OCI-LY7 (cell line): ENCODE measurements around the gene INHA. TPM values are rescaled to one million over a fixed set of nuclear protein-coding genes. Genes with fewer than 3 reads are reported as not detected.

Experiments
- BruUV-seq: library from RNA; stranded (reverse); fragments of 400-500 nt; replicated peaks from 2 replicates; lab custom pipeline; 2021; lab: Mats Ljungman, UMichigan
- CTCF ChIA-PET: fragments of 300-600 bp; sonication (Branson Sonifier 250); formaldehyde crosslinking; loops from one replicate; lab custom pipeline; 2022; ENCODE audit warnings: antibody characterized with exemption; ENCODE audit not compliant: unreplicated experiment; lab: Charles Lee
- POLR2A ChIA-PET: fragments of 300-600 bp; sonication (Branson Sonifier 250); formaldehyde crosslinking; loops from one replicate; lab custom pipeline; 2022; ENCODE audit warnings: antibody characterized with exemption; lab: Charles Lee
- DNase-seq: peaks from one replicate; pipeline ENCODE4 v3.0.0-alpha.2; 2015; ENCODE audit warnings: low spot score
- H2AFZ ChIP-seq: fragments of 200-600 bp; sonication (generic), shearing (Covaris generic); 2 replicates; pipeline ENCODE4 v1.6.1; 2014; ENCODE audit warnings: mild to moderate bottlenecking, antibody characterized with exemption, low read length, moderate library complexity
- H3K27ac ChIP-seq: fragments of 200-600 bp; sonication (generic); 2 replicates; pipeline ENCODE4 v1.5.1; 2014; ENCODE audit warnings: mixed run types, low read depth, mild to moderate bottlenecking, moderate library complexity, low read length, inconsistent platforms; ENCODE audit not compliant: poor library complexity, severe bottlenecking
- H3K36me3 ChIP-seq: fragments of 200-600 bp; sonication (generic); 2 replicates; pipeline ENCODE4 v1.6.1; 2014; ENCODE audit warnings: mild to moderate bottlenecking, antibody characterized with exemption, low read length, moderate library complexity, mixed read lengths; ENCODE audit not compliant: insufficient read depth
- H3K4me1 ChIP-seq: fragments of 200-600 bp; sonication (generic); 2 replicates; pipeline ENCODE4 v1.5.1; 2014; ENCODE audit warnings: mild to moderate bottlenecking, low read length; ENCODE audit not compliant: insufficient read depth, poor library complexity, severe bottlenecking
- H3K4me2 ChIP-seq: fragments of 200-600 bp; sonication (generic); 2 replicates; pipeline ENCODE4 v1.6.1; 2014; ENCODE audit warnings: mild to moderate bottlenecking, low read length
- H3K4me3 ChIP-seq: fragments of 200-600 bp; sonication (generic); 2 replicates; pipeline ENCODE4 v1.5.1; 2014; ENCODE audit warnings: mild to moderate bottlenecking, low read depth, low read length; ENCODE audit not compliant: poor library complexity, severe bottlenecking
- H3K79me2 ChIP-seq: fragments of 200-600 bp; sonication (generic); 2 replicates; pipeline ENCODE4 v1.6.1; 2016; ENCODE audit warnings: low read depth, mild to moderate bottlenecking, low read length, moderate library complexity, mixed read lengths; ENCODE audit not compliant: insufficient read depth
- H3K9me2 ChIP-seq: fragments of 200-600 bp; sonication (generic); 2 replicates; pipeline ENCODE4 v1.6.1; 2016; ENCODE audit warnings: mild to moderate bottlenecking, low read length, mixed read lengths; ENCODE audit not compliant: insufficient read depth
- H3K9me3 ChIP-seq: fragments of 200-600 bp; sonication (generic); 2 replicates; pipeline ENCODE4 v1.6.1; 2014; ENCODE audit warnings: mild to moderate bottlenecking, mixed run types, low read length, mixed read lengths
- H4K20me1 ChIP-seq: fragments of 200-600 bp; sonication (generic); 2 replicates; pipeline ENCODE4 v1.6.1; 2014; ENCODE audit warnings: mild to moderate bottlenecking, antibody characterized with exemption, low read length, moderate library complexity, mixed read lengths; ENCODE audit not compliant: insufficient read depth
- EZH2phosphoT487 ChIP-seq: fragments of 200-600 bp; sonication (generic); IDR thresholded peaks from 2 replicates; pipeline ENCODE4 v1.6.1; 2018; ENCODE audit warnings: low read depth, borderline replicate concordance, mild to moderate bottlenecking, mixed run types, antibody characterized with exemption, low read length, moderate library complexity, mixed read lengths
- intact Hi-C: fragments of 100-400 bp; cut with micrococcal nuclease; formaldehyde crosslinking; loops from one replicate; pipeline ENCODE4 v1.10.0; 2022; ENCODE audit not compliant: unreplicated experiment
- total RNA-seq, 2 experiments: library from RNA; depleted of rRNA in 1 of 2; stranded (reverse); fragments of >200 nt in 1 of 2; shearing (Covaris generic) in 1 of 2; gene quantifications; 2 replicates each; pipeline ENCODE4 v1.2.3, GENCODE V29; 2014 to 2022
- TF ChIP-seq, protein P1 (sequence below): fragments of 200-600 bp; sonication (generic); conservative IDR thresholded peaks from 2 replicates; pipeline ENCODE4 v1.5.1; 2014; ENCODE audit warnings: mild to moderate bottlenecking, antibody characterized with exemption, low read length, moderate library complexity, mixed read lengths

INHA gene
- total RNA-seq, 2 experiments from 2014 or later, result not detected

DNA sequence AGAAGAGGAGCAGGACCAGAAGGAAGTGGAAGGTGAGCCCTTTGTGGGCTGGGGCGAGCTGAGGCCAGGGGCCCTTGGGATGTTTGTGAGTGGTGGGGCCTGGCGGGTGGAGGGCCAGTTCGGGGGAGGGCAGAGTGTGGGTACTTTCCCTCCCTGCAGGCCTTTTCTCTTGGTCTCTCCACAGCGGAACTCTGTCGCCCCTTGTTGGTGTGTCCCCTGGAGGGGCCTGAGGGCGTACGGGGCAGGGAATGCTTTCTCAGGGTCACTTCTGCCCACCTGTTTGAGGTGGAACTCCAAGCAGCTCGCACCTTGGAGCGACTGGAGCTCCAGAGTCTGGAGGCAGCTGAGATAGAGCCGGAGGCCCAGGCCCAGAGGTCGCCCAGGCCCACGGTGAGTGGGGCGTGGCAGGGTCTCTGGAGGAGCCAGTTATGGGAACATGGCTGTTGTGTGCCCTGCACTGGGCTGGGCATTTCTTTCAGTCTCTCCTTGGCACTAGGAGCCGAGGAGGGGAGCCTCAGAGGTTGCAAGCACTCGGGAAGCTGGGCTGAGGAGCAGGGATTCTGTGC lies 36.4 kb downstream of the INHA start:
- peaks cover 27% of the 10 kb centered on the region for H3K36me3 ChIP-seq
- intact Hi-C loops, result no loop called here
- no peaks in the 10 kb centered on the region for H3K9me3 ChIP-seq
- no peak overlapping the region for H3K27ac ChIP-seq
- no peaks in the 10 kb centered on the region for H3K9me2 ChIP-seq
- H3K4me2 ChIP-seq, result no peak overlapping the region
- ChIA-PET POLR2A (no interaction called here), CTCF (interaction anchor here (0.5 kb wide), 1 partner anchor 11 kb away, joined by 3 read pairs; the partner anchor contains the start of gene STK11IP)
- DNase-seq, result no peak
- no TSS peak for BruUV-seq
- TF ChIP-seq, protein P1, sequence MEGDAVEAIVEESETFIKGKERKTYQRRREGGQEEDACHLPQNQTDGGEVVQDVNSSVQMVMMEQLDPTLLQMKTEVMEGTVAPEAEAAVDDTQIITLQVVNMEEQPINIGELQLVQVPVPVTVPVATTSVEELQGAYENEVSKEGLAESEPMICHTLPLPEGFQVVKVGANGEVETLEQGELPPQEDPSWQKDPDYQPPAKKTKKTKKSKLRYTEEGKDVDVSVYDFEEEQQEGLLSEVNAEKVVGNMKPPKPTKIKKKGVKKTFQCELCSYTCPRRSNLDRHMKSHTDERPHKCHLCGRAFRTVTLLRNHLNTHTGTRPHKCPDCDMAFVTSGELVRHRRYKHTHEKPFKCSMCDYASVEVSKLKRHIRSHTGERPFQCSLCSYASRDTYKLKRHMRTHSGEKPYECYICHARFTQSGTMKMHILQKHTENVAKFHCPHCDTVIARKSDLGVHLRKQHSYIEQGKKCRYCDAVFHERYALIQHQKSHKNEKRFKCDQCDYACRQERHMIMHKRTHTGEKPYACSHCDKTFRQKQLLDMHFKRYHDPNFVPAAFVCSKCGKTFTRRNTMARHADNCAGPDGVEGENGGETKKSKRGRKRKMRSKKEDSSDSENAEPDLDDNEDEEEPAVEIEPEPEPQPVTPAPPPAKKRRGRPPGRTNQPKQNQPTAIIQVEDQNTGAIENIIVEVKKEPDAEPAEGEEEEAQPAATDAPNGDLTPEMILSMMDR, result no peak
- TF ChIP-seq EZH2phosphoT487, result no peak
- H4K20me1 ChIP-seq, result no peaks in the 10 kb centered on the region
- no peak overlapping the region for H3K4me3 ChIP-seq
- no peak overlapping the region for H2AFZ ChIP-seq
- H3K4me1 ChIP-seq, result peaks cover 6% of the 10 kb centered on the region
- H3K79me2 ChIP-seq, result no peaks in the 10 kb centered on the region

GRCh38 chr2:219609149-219609750 lies 37.1 kb downstream of the INHA start:
- BruUV-seq, result no TSS peak
- Histone ChIP-seq H3K4me2 (no peak overlapping the region), H3K4me1 (peaks cover 6% of the 10 kb centered on the region), H3K9me2 (no peaks in the 10 kb centered on the region), H3K36me3 (peaks cover 23% of the 10 kb centered on the region; the same call in 1 of the 2 replicates), H3K9me3 (no peaks in the 10 kb centered on the region), H3K4me3 (no peak overlapping the region), H4K20me1 (no peaks in the 10 kb centered on the region), H2AFZ (no peak overlapping the region), H3K79me2 (no peaks in the 10 kb centered on the region), H3K27ac (no peak overlapping the region)
- intact Hi-C loops, result no loop called here
- TF ChIP-seq, protein P1, result no peak
- TF ChIP-seq EZH2phosphoT487, result no peak
- CTCF ChIA-PET, result no interaction called here
- POLR2A ChIA-PET, result no interaction called here
- DNase-seq, result no peak

DNA sequence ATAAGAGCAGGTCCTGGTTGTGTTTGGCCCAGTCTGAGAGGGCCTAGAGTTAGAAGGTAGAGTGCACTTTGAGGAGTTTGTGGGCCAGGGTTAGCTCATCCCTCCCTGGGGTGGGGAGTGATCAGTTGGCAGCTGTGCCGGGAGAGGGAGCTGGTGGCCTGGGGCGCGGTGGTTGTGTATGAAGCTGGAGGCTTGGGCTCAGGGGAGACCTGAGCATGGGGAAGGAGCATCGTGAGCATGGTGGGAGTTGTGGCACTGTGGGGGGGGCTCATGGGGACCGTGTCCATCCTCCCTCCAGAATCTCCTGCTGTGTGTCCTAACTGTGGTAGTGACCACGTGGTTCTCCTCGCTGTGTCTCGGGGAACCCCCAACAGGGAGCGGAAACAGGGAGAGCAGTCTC lies 39.2 kb downstream of the INHA start:
- Histone ChIP-seq H3K9me2 (no peaks in the 10 kb centered on the region), H3K4me2 (no peak overlapping the region), H3K4me3 (no peak overlapping the region), H3K9me3 (no peaks in the 10 kb centered on the region), H3K27ac (no peak overlapping the region), H2AFZ (no peak overlapping the region), H4K20me1 (no peaks in the 10 kb centered on the region), H3K79me2 (no peaks in the 10 kb centered on the region), H3K4me1 (peaks cover 6% of the 10 kb centered on the region), H3K36me3 (peaks cover 24% of the 10 kb centered on the region; the same call in 1 of the 2 replicates)
- no TSS peak for BruUV-seq
- TF ChIP-seq, protein P1, result no peak
- no peak for TF ChIP-seq EZH2phosphoT487
- ChIA-PET POLR2A (interaction anchor here (1.1 kb wide), 1 partner anchor 14 kb away, joined by 3 read pairs; the partner anchor contains the start of gene STK11IP), CTCF (interaction anchor here (0.7 kb wide), 1 partner anchor 10 kb away, joined by 3 read pairs; no protein-coding TSS in a partner anchor)
- no peak for DNase-seq
- intact Hi-C loops, result no loop called here
